RWPE1 (cell line): ENCODE measurements around the gene DAGLA.

Source experiments
- CTCF ChIA-PET: fragments of 350-600 bp; sonication (Branson Sonifier 250); formaldehyde crosslinking; extraction: SDS; loops from one replicate; lab custom pipeline; 2021; lab: Yijun Ruan, JAX
- POLR2A ChIA-PET: fragments of 400-600 bp; formaldehyde crosslinking; extraction: SDS; loops from one replicate; lab custom pipeline; 2020; ENCODE audit warnings: antibody characterized with exemption; ENCODE audit not compliant: low non-redundant PET; lab: Yijun Ruan, JAX
- DNase-seq: peaks from one replicate; pipeline ENCODE4 v3.0.0; 2012; ENCODE audit warnings: low spot score
- H3K27ac ChIP-seq: fragments of 450-650 bp; 2 replicates; pipeline ENCODE4 v1.5.1; 2017
- CTCF ChIP-seq: fragments of 450-650 bp; conservative IDR thresholded peaks from 2 replicates; pipeline ENCODE4 v1.5.1; 2017; ENCODE audit warnings: low read depth, mild to moderate bottlenecking

DAGLA gene

GRCh38 chr11:61747192-61747966 is 67.2 kb downstream of the DAGLA start:
- peak; percentile 48 for DNase-seq
- POLR2A ChIA-PET: no interaction called here
- H3K27ac ChIP-seq: no peak overlapping the region
- CTCF ChIA-PET: interaction anchor here (0.5 to 1.4 kb wide), 18 partner anchors 9 to 796 kb away, joined by 3 to 17 read pairs (median 4); no protein-coding TSS in a partner anchor
- peak; percentile 88 for TF ChIP-seq CTCF

GRCh38 chr11:61747967-61748285 is 67.7 kb downstream of the DAGLA start:
- peak; percentile 42 for TF ChIP-seq CTCF
- CTCF ChIA-PET: interaction anchor here (0.6 to 1.4 kb wide), 11 partner anchors 10 to 795 kb away, joined by 3 to 17 read pairs (median 5); no protein-coding TSS in a partner anchor
- DNase-seq: no peak
- POLR2A ChIA-PET: no interaction called here
- no peak overlapping the region for H3K27ac ChIP-seq

GRCh38 chr11:61749591-61750217 is 69.5 kb downstream of the DAGLA start:
- no peak for DNase-seq
- ChIA-PET CTCF (interaction anchor here (0.6 to 1.6 kb wide), 5 partner anchors 38 to 765 kb away, joined by 3 to 5 read pairs (median 3); no protein-coding TSS in a partner anchor), POLR2A (interaction anchor here (0.6 kb wide), 1 partner anchor 222 kb away, joined by 3 read pairs; no protein-coding TSS in a partner anchor)
- TF ChIP-seq CTCF: no peak
- H3K27ac ChIP-seq: no peak overlapping the region

- TF ChIP-seq CTCF: no peak
- DNase-seq: no peak
- CTCF ChIA-PET: interaction anchor here (0.5 to 0.6 kb wide), 4 partner anchors 19 to 506 kb away, joined by 3 to 4 read pairs (median 4); no protein-coding TSS in a partner anchor
- H3K27ac ChIP-seq: no peak overlapping the region
- POLR2A ChIA-PET: no interaction called here
Observed at GRCh38 chr11:61750631-61751273, 70.6 kb downstream of the DAGLA start.

GRCh38 chr11:61751384-61751783 is 71.2 kb downstream of the DAGLA start:
- ChIA-PET CTCF (interaction anchor here (0.5 to 0.7 kb wide), 6 partner anchors 20 to 506 kb away, joined by 3 to 5 read pairs (median 4); no protein-coding TSS in a partner anchor), POLR2A (no interaction called here)
- H3K27ac ChIP-seq: no peak overlapping the region
- DNase-seq: no peak
- no peak for TF ChIP-seq CTCF
